GM21515 (cell line): ENCODE measurements around the gene SLC22A31.
A peak's percentile ranks its signal among the peaks of the same experiment; 100 is the strongest.

Experiments used
- ATAC-seq: cut with Tn5 transposase; IDR thresholded peaks from one replicate; pipeline ENCODE4 v1.9.1; 2021; ENCODE audit not compliant: unreplicated experiment

Gene SLC22A31

GRCh38 chr16:89179656-89180315, 20.6 kb downstream of the SLC22A31 start:
- ATAC-seq: no peak

GRCh38 chr16:89179148-89179484, 21.2 kb downstream of the SLC22A31 start:
- no peak for ATAC-seq

GRCh38 chr16:89178453-89179147, 21.7 kb downstream of the SLC22A31 start:
- ATAC-seq: no peak

- ATAC-seq: no peak
These were observed 22.8 kb downstream of the SLC22A31 start for GRCh38 chr16:89177501-89177900.

- no peak for ATAC-seq
These were observed 23.6 kb downstream of the SLC22A31 start for GRCh38 chr16:89176717-89177116.

GRCh38 chr16:89176147-89176690, 24.1 kb downstream of the SLC22A31 start:
- ATAC-seq: no peak

GRCh38 chr16:89175280-89176146, 24.8 kb downstream of the SLC22A31 start:
- no peak for ATAC-seq

GRCh38 chr16:89174877-89175276, 25.5 kb downstream of the SLC22A31 start:
- ATAC-seq: no peak

GRCh38 chr16:89174055-89174827, 26.1 kb downstream of the SLC22A31 start:
- no peak for ATAC-seq

GRCh38 chr16:89173174-89173921, 27.0 kb downstream of the SLC22A31 start:
- no peak for ATAC-seq

- no peak for ATAC-seq
These were observed 27.7 kb downstream of the SLC22A31 start for GRCh38 chr16:89172528-89173173.

GRCh38 chr16:89172171-89172527, 28.2 kb downstream of the SLC22A31 start:
- ATAC-seq: no peak

- peak; percentile 68 for ATAC-seq
These were observed 28.8 kb downstream of the SLC22A31 start, which contains the start of gene CDH15 for GRCh38 chr16:89171216-89172170. TSS of gene CDH15 (plus strand) at chr16:89171748. CDS start at chr16:89171832, 84 bp downstream.

GRCh38 chr16:89170346-89171215, 29.8 kb downstream of the SLC22A31 start:
- no peak for ATAC-seq

- no peak for ATAC-seq
These were observed 30.6 kb downstream of the SLC22A31 start for GRCh38 chr16:89169778-89170177.

GRCh38 chr16:89168381-89169189, 31.8 kb downstream of the SLC22A31 start:
- ATAC-seq: no peak
